PC-9 (cell line): Measurements from ENCODE around the gene NUTF2. TPM values are rescaled to one million over a fixed set of nuclear protein-coding genes. Genes with fewer than 3 reads are reported as not detected.

Source experiments
- BruUV-seq: library from RNA; stranded (reverse); fragments of 400-500 nt; replicated peaks from 2 replicates; lab custom pipeline; 2021; lab: Mats Ljungman, UMichigan
- CTCF ChIA-PET: fragments of 300-600 bp; sonication (Branson Sonifier 250); formaldehyde crosslinking; loops from one replicate; lab custom pipeline; 2022; ENCODE audit warnings: antibody characterized with exemption; lab: Charles Lee
- POLR2A ChIA-PET: fragments of 300-600 bp; sonication (Branson Sonifier 250); formaldehyde crosslinking; loops from one replicate; lab custom pipeline; 2022; ENCODE audit warnings: antibody characterized with exemption; ENCODE audit not compliant: unreplicated experiment; lab: Charles Lee
- DNase-seq, 2 experiments: peaks; one replicate each; pipeline versions ENCODE4 v3.0.0 to v3.0.0-alpha.2; 2015 to 2022; ENCODE audit warnings: mixed read lengths in 1 of 2
- H2AFZ ChIP-seq: fragments of 200-600 bp; sonication (generic); 2 replicates; pipeline ENCODE4 v1.8.1; 2017; ENCODE audit warnings: antibody characterized with exemption
- H3F3A ChIP-seq: fragments of 200-600 bp; sonication (generic); 2 replicates; pipeline ENCODE4 v1.8.1; 2017; ENCODE audit warnings: antibody characterized with exemption, mild to moderate bottlenecking, low read depth; ENCODE audit not compliant: insufficient read depth
- H3K27ac ChIP-seq: fragments of 200-600 bp; sonication (generic); 2 replicates; pipeline ENCODE4 v1.6.1; 2016; ENCODE audit warnings: mixed run types
- H3K27me3 ChIP-seq: fragments of 200-600 bp; sonication (generic); 2 replicates; pipeline ENCODE4 v1.6.1; 2016; ENCODE audit warnings: low read depth, mixed run types; ENCODE audit not compliant: insufficient read depth
- H3K36me3 ChIP-seq: fragments of 200-600 bp; sonication (generic); 2 replicates; pipeline ENCODE4 v1.6.1; 2016; ENCODE audit warnings: low read depth, mixed run types
- H3K4me1 ChIP-seq: fragments of 200-600 bp; sonication (generic); replicated peaks from 2 replicates; pipeline ENCODE4 v1.6.1; 2016; ENCODE audit warnings: mixed run types; ENCODE audit not compliant: insufficient read depth
- H3K4me2 ChIP-seq: fragments of 200-600 bp; sonication (generic); 2 replicates; pipeline ENCODE4 v1.6.1; 2017; ENCODE audit warnings: mixed run types
- H3K4me3 ChIP-seq: fragments of 200-600 bp; sonication (generic); 2 replicates; pipeline ENCODE4 v1.6.1; 2016; ENCODE audit warnings: mixed run types
- H3K79me2 ChIP-seq: fragments of 200-600 bp; sonication (generic); 2 replicates; pipeline ENCODE4 v1.6.1; 2017; ENCODE audit warnings: low read depth, mixed run types
- H3K9me2 ChIP-seq: fragments of 200-600 bp; sonication (generic); 2 replicates; pipeline ENCODE4 v1.8.1; 2017; ENCODE audit warnings: mild to moderate bottlenecking; ENCODE audit not compliant: insufficient read depth
- H3K9me3 ChIP-seq: fragments of 200-600 bp; sonication (generic); 2 replicates; pipeline ENCODE4 v1.8.1; 2016; ENCODE audit warnings: low read depth; ENCODE audit not compliant: insufficient read depth
- H4K20me1 ChIP-seq: fragments of 200-600 bp; sonication (generic); 2 replicates; pipeline ENCODE4 v1.8.1; 2017; ENCODE audit not compliant: insufficient read depth
- EZH2 ChIP-seq: fragments of 200-600 bp; sonication (generic); IDR thresholded peaks from 2 replicates; pipeline ENCODE4 v1.8.0; 2017; ENCODE audit warnings: antibody characterized with exemption, low read depth
- intact Hi-C: fragments of 100-400 bp; cut with micrococcal nuclease; formaldehyde crosslinking; loops from one replicate; pipeline ENCODE4 v1.10.0; 2022; ENCODE audit not compliant: unreplicated experiment
- total RNA-seq: library from RNA; stranded (reverse); gene quantifications from 2 replicates; pipeline ENCODE4 v1.2.3, GENCODE V29; 2021
- TF ChIP-seq, protein P1 (sequence below): fragments of 200-600 bp; sonication (generic); conservative IDR thresholded peaks from 2 replicates; pipeline ENCODE4 v1.6.1; 2017; ENCODE audit warnings: mixed run types, antibody characterized with exemption, mild to moderate bottlenecking, moderate library complexity

The NUTF2 gene
- total RNA-seq, 1 experiment from 2014 or later: 147 TPM

DNA sequence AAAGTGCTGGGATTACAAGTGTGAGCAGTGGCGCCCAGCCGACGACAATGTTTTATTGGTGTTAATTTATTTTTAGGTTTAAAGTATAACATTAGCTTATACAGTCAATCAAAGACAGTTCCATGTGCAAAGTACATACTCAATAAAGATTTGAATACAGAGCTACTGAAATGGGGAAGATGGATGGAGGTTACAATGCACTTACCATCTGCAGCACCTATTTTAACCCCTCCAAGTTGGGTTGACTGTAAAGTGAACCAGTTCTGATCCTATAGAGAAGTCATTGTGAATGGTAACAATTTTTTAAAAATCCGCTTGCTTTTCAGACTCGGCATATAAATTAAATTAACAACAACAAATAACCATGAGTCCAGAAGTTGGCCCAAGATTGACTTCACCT is 45.6 kb downstream of the NUTF2 start:
- Histone ChIP-seq H3F3A (peaks cover 20% of the 10 kb centered on the region; the same call in 1 of the 2 replicates), H3K4me2 (peak overlapping the region; percentile 88), H3K9me2 (no peaks in the 10 kb centered on the region), H4K20me1 (peaks cover 7% of the 10 kb centered on the region; the same call in 1 of the 2 replicates), H3K79me2 (peaks cover 42% of the 10 kb centered on the region), H3K27me3 (no peaks in the 10 kb centered on the region), H3K27ac (0 out of 2 replicates have a peak overlapping the region, but pooled peaks have one; percentile 7), H3K4me3 (peak overlapping the region; percentile 98; the same call in 1 of the 2 replicates), H3K36me3 (no peaks in the 10 kb centered on the region), H3K4me1 (peaks cover 14% of the 10 kb centered on the region), H3K9me3 (no peaks in the 10 kb centered on the region), H2AFZ (peak overlapping the region; percentile 85)
- DNase-seq: no peak
- no TSS peak for BruUV-seq
- CTCF ChIA-PET: interaction anchor here (0.6 kb wide), 1 partner anchor 260 kb away, joined by 3 read pairs; no protein-coding TSS in a partner anchor
- POLR2A ChIA-PET: no interaction called here
- TF ChIP-seq, protein P1, sequence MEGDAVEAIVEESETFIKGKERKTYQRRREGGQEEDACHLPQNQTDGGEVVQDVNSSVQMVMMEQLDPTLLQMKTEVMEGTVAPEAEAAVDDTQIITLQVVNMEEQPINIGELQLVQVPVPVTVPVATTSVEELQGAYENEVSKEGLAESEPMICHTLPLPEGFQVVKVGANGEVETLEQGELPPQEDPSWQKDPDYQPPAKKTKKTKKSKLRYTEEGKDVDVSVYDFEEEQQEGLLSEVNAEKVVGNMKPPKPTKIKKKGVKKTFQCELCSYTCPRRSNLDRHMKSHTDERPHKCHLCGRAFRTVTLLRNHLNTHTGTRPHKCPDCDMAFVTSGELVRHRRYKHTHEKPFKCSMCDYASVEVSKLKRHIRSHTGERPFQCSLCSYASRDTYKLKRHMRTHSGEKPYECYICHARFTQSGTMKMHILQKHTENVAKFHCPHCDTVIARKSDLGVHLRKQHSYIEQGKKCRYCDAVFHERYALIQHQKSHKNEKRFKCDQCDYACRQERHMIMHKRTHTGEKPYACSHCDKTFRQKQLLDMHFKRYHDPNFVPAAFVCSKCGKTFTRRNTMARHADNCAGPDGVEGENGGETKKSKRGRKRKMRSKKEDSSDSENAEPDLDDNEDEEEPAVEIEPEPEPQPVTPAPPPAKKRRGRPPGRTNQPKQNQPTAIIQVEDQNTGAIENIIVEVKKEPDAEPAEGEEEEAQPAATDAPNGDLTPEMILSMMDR: no peak
- no peak for TF ChIP-seq EZH2
- intact Hi-C loops: loop anchor here (5.0 kb wide), 1 partner anchor 35 kb away; no protein-coding TSS in a partner anchor

DNA sequence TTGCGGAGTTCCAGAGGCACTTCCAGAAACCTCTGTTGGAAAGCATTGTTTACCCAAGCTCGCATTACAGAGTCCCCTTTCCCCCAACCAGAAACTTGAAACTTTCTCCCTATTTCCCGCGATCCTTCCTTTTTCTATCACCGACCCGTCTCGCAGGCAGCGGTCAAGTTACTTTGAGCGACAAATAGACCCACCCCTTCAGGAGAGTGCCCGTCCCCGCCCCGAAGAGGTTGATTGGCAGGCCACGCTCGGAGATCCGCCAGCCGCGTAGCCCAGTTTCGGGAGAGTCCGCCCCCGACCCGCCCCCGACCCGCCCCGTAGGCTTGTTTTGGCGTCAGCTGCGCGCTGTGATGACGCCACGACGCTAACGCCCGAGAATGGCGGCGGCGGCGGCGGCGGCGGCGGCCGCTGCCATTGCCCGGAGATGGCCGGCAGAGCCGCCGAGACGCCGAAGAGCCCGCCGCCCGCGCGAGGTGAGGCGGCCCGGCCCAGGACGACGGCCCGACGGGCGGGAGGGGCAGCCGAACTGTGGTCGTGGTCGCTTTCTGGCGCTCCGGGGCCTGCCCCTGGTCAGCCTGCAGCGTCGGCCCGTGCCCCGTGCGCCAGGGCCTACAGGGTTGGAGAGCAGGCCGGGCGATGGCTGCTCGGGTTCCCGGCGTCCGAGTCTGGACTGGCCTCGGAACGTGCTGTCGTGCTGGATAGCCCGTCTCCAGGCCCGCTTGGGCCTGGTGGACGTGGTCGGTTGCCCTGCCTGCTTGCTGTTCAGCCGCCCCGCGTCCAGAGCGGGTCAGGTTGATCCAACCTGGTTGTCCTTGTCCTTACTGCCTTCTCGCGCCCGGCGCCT is 46.4 kb downstream of the NUTF2 start, which contains the start of gene PSKH1:
Gene PSKH1, plus strand, starts transcription at position 356 of the 844 bp plus-strand sequence. CDS start 15,496 bp downstream, outside the sequence.
- DNase-seq: peak; percentile 88 to 91
- ChIA-PET POLR2A (interaction anchor here (0.6 kb wide), 1 partner anchor 15 kb away, joined by 20 read pairs; no protein-coding TSS in a partner anchor), CTCF (interaction anchor here (0.6 kb wide), 2 partner anchors 9 to 77 kb away, joined by 4 to 11 read pairs; no protein-coding TSS in a partner anchor)
- Histone ChIP-seq H3K4me3 (peak within 1 kb of the TSS; percentile 98), H2AFZ (peak within 1 kb of the TSS; percentile 86), H3K27me3 (no peaks in the 10 kb centered on the region), H3K36me3 (no peaks in the 10 kb centered on the region), H3K27ac (peak within 1 kb of the TSS; percentile 31), H3K79me2 (peaks cover 49% of the 10 kb centered on the region), H3K4me2 (peak within 1 kb of the TSS; percentile 89), H3K4me1 (peaks cover 14% of the 10 kb centered on the region), H3F3A (peaks cover 20% of the 10 kb centered on the region; the same call in 1 of the 2 replicates), H3K9me2 (no peaks in the 10 kb centered on the region), H3K9me3 (no peaks in the 10 kb centered on the region), H4K20me1 (peaks cover 13% of the 10 kb centered on the region)
- BruUV-seq: no TSS peak
- TF ChIP-seq EZH2: no peak
- TF ChIP-seq, protein P1: no peak
- intact Hi-C loops: loop anchor here (5.0 kb wide), 1 partner anchor 34 kb away; no protein-coding TSS in a partner anchor

DNA sequence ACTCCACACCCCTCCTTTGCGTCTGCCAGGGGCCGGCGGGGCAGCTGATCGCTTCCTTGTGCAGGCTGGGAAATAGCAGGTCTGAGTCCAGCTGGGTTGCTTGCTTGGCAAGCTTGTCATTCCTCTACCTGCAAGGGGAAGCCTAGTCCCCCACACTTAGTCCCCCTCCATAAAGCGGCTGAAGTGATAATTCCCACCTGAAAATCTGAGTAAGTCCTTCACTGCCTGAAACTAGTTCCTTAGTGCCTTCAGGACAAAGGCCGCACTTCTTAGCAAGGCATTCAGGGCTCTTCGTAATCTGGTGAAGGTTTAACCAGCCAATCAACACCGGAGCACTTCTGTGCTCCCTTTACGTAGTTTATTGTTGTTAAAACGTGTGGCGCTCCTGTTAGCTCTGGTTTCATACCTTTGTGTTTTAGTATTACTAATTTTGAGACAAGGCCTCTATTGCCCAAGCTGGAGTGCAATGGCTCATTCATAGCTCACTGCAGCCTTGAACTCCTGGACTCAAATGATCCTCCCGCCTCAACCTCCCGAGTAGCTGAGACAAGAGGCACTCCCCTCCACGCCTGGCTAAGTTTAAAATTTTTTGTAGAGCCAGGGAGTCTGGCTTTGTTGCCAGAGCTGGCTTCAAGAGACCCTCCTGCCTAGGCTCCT is 47.1 kb downstream of the NUTF2 start:
- no peak for DNase-seq
- no peak for TF ChIP-seq EZH2
- TF ChIP-seq, protein P1: no peak
- H2AFZ ChIP-seq: peak overlapping the region; percentile 86
- H3K4me1 ChIP-seq: peaks cover 14% of the 10 kb centered on the region
- H3K4me2 ChIP-seq: peak overlapping the region; percentile 89
- H3K9me3 ChIP-seq: no peaks in the 10 kb centered on the region
- peaks cover 52% of the 10 kb centered on the region for H3K79me2 ChIP-seq
- peaks cover 20% of the 10 kb centered on the region; the same call in 1 of the 2 replicates for H3F3A ChIP-seq
- CTCF ChIA-PET: interaction anchor here (0.6 kb wide), 1 partner anchor 77 kb away, joined by 11 read pairs; no protein-coding TSS in a partner anchor
- intact Hi-C loops: loop anchor here (5.0 kb wide), 1 partner anchor 33 kb away; no protein-coding TSS in a partner anchor
- H3K27ac ChIP-seq: peak overlapping the region; percentile 31
- no peaks in the 10 kb centered on the region for H3K27me3 ChIP-seq
- POLR2A ChIA-PET: no interaction called here
- H3K4me3 ChIP-seq: peak overlapping the region; percentile 98
- peaks cover 19% of the 10 kb centered on the region for H4K20me1 ChIP-seq
- TSS peak; percentile 41 for BruUV-seq
- H3K36me3 ChIP-seq: no peaks in the 10 kb centered on the region
- no peaks in the 10 kb centered on the region for H3K9me2 ChIP-seq
